ENCODE measurements around the gene VASH2. TPM values are rescaled to one million over a fixed set of nuclear protein-coding genes. Genes with fewer than 3 reads are reported as not detected.

The VASH2 gene
- total and polyA plus RNA-seq, 2 donors (not counting 1 experiment from before 2014, with no cell fraction given) = 0.06 TPM; not detected in 1

- no peaks in the 10 kb centered on the region for H3K27me3 ChIP-seq (replicated peaks in 1 of 4; ENCODE audit: control extremely low read depth in 1 of 4, control insufficient read depth in 3 of 4, insufficient read depth in 4 of 4, low read length in 3 of 4)
Observed at GRCh38 chr1:213015099-213016050, 65.0 kb downstream of the VASH2 start, which contains the start of gene ANGEL2. Gene ANGEL2, minus strand, starts transcription at chr1:213015867. Its CDS starts 196 bp downstream, at chr1:213015671.

More at GRCh38 chr1:213015099-213016050, 65.0 kb downstream of the VASH2 start, which contains the start of gene ANGEL2:
- ATAC-seq (ENCODE audit: low read depth) (peak; percentile 96), DNase-seq (peak; percentile 97)
- H3K36me3 ChIP-seq (replicated peaks in 1 of 2; ENCODE audit: control extremely low read depth in 1 of 2, control insufficient read depth in 1 of 2, extremely low read depth in 1 of 2, insufficient read depth in 2 of 2, low read length in 1 of 2) = peaks cover 1 to 20% of the 10 kb centered on the region in 2 experiments
- no peaks in the 10 kb centered on the region for H4K20me1 ChIP-seq (ENCODE audit: control insufficient read depth, insufficient read depth, low read length, poor library complexity, severe bottlenecking)
- H3K9ac ChIP-seq (ENCODE audit: low read length) = peak within 1 kb of the TSS; percentile 73
- peak within 1 kb of the TSS; percentile 82 for H2AFZ ChIP-seq (ENCODE audit: insufficient read depth, low read depth, low read length, poor library complexity, severe bottlenecking)
- H3K4me2 ChIP-seq (replicated peaks; ENCODE audit: low read depth, low read length, poor library complexity, severe bottlenecking) = peak within 1 kb of the TSS; percentile 82
- intact Hi-C loops (cut with micrococcal nuclease) = loop anchor here (1.0 to 10.0 kb wide), 7 partner anchors 36 to 1436 kb away; partner anchors contain the start of genes DTL, FLVCR1, INTS7 and NSL1
- CTCF ChIA-PET = interaction anchor here (1.4 kb wide), 1 partner anchor 35 kb away, joined by 3 read pairs; the partner anchor contains the start of gene RPS6KC1
- no peaks in the 10 kb centered on the region for H3K9me3 Mint-ChIP-seq (ENCODE audit: insufficient read depth)
- peaks cover 31% of the 10 kb centered on the region for H3K4me1 Mint-ChIP-seq
- peak within 1 kb of the TSS; percentile 81 to 92 for H3K27ac ChIP-seq (ENCODE audit: low read length in 2 of 2)
- H3K9me3 ChIP-seq (ENCODE audit: control extremely low read depth in 1 of 3, control insufficient read depth in 2 of 3, insufficient read depth in 1 of 3, low read length in 2 of 3) = no peaks in the 10 kb centered on the region
- H3K27ac Mint-ChIP-seq = peak within 1 kb of the TSS; percentile 99
- TF ChIP-seq CTCF (IDR thresholded peaks at IDR 0.05) = no peak
- no peak for TF ChIP-seq EZH2 (IDR thresholded peaks at IDR 0.05; ENCODE audit: borderline replicate concordance, insufficient read depth, low read depth, low read length, poor library complexity, severe bottlenecking)
- peaks cover 31% of the 10 kb centered on the region for H3K79me2 ChIP-seq (ENCODE audit: control insufficient read depth, insufficient read depth, low read length)
- POLR2A ChIA-PET = interaction anchor here (0.7 to 1.9 kb wide), 3 partner anchors 36 to 729 kb away, joined by 5 to 7 read pairs (median 5); partner anchors contain the start of genes FLVCR1 and RPS6KC1
- under 1% methylated on average over 58 of the region's 66 CpGs for WGBS (ENCODE audit: insufficient coverage)
- peak within 1 kb of the TSS; percentile 65 to 89 (median 77) for H3K4me3 ChIP-seq (ENCODE audit: control extremely low read depth in 1 of 5, extremely low read depth in 1 of 5, insufficient read depth in 1 of 5, low read depth in 2 of 5, low read length in 4 of 5)
- no peaks in the 10 kb centered on the region for H3K27me3 Mint-ChIP-seq
- peak within 1 kb of the TSS; percentile 98 for H3K4me3 Mint-ChIP-seq
- peaks cover 7 to 14% of the 10 kb centered on the region in 2 donors for H3K4me1 ChIP-seq (ENCODE audit: control insufficient read depth in 2 of 2, insufficient read depth in 2 of 2, low read length in 2 of 2)

All from B cell (primary cell).